ENCODE data around the gene SERTAD1.
"Not testable (repeated sequence)": the region's sequence is repeated elsewhere in the genome, so short reads cannot be mapped to it uniquely, and the experiment has no call there.

Gene SERTAD1

GRCh38 chr19:40425450-40426287 is at the start of gene SERTAD1:
SERTAD1 (minus strand) TSS chr19:40425992; CDS start chr19:40423546, 2,446 bp downstream.
- DNase-seq (ENCODE audit: low read depth) = peak; percentile 99

- no peak for DNase-seq (ENCODE audit: low read depth)
Measured at GRCh38 chr19:40474737-40475136, 48.9 kb upstream of the SERTAD1 start.

GRCh38 chr19:40472516-40472915 is 46.7 kb upstream of the SERTAD1 start:
- no peak for DNase-seq (ENCODE audit: low read depth)

GRCh38 chr19:40471111-40471510 is 45.3 kb upstream of the SERTAD1 start:
- DNase-seq (ENCODE audit: low read depth) = no peak

- no peak for DNase-seq (ENCODE audit: low read depth)
Measured at GRCh38 chr19:40469011-40469410, 43.2 kb upstream of the SERTAD1 start.

- DNase-seq (ENCODE audit: low read depth) = no peak
Measured at GRCh38 chr19:40466985-40467734, 41.4 kb upstream of the SERTAD1 start, which contains the start of gene SPTBN4. SPTBN4 (plus strand) TSS chr19:40467001; CDS start chr19:40472622, 5,621 bp downstream.

GRCh38 chr19:40466219-40466984 is 40.6 kb upstream of the SERTAD1 start:
- no peak for DNase-seq (ENCODE audit: low read depth)

- peak; percentile 99 for DNase-seq (ENCODE audit: low read depth)
Measured at GRCh38 chr19:40465557-40466218, 39.9 kb upstream of the SERTAD1 start, which contains the start of gene BLVRB. BLVRB (minus strand) TSS chr19:40465745; CDS start chr19:40465688, 57 bp downstream.

GRCh38 chr19:40465025-40465556 is 39.3 kb upstream of the SERTAD1 start:
- DNase-seq (ENCODE audit: low read depth) = peak; percentile 85

GRCh38 chr19:40464059-40465024 is 38.5 kb upstream of the SERTAD1 start:
- peak; percentile 89 for DNase-seq (ENCODE audit: low read depth)

GRCh38 chr19:40463587-40464037 is 37.8 kb upstream of the SERTAD1 start:
- DNase-seq (ENCODE audit: low read depth) = peak; percentile 36

GRCh38 chr19:40461669-40462221 is 36.0 kb upstream of the SERTAD1 start:
- DNase-seq (ENCODE audit: low read depth) = no peak

GRCh38 chr19:40460185-40460584 is 34.4 kb upstream of the SERTAD1 start:
- no peak for DNase-seq (ENCODE audit: low read depth)

- no peak for DNase-seq (ENCODE audit: low read depth)
Measured at GRCh38 chr19:40458597-40458974, 32.8 kb upstream of the SERTAD1 start.

GRCh38 chr19:40457953-40458596 is 32.3 kb upstream of the SERTAD1 start:
- DNase-seq (ENCODE audit: low read depth) = no peak

GRCh38 chr19:40457048-40457447 is 31.3 kb upstream of the SERTAD1 start:
- no peak for DNase-seq (ENCODE audit: low read depth)

GRCh38 chr19:40453943-40454342 is 28.2 kb upstream of the SERTAD1 start:
- not testable (repeated sequence) for DNase-seq (ENCODE audit: low read depth)

GRCh38 chr19:40453151-40453735 is 27.5 kb upstream of the SERTAD1 start:
- DNase-seq (ENCODE audit: low read depth) = no peak

GRCh38 chr19:40452016-40452415 is 26.2 kb upstream of the SERTAD1 start:
- DNase-seq (ENCODE audit: low read depth) = no peak
